ENCODE measurements around the gene CHRNA1.

DNA sequence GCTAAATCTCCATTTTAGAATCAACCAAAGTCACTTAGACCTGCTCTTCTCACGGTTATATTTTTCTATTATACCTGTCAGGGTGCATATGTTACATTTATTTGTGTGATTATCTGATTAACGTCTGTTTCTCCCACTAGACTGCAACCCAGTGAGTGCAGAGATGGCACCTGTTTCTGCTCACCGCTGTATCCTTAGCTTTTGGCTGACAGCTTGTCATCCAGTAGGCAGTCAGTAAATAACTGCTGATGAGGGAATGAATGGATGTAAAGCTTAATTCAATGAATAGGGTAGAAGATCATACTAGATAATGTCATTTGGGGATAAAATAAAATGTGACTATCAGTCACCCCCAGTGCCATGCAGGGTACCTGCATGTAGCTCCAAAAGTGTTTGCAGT, 6.9 kb upstream of the CHRNA1 start:
- TF ChIP-seq, protein P1, sequence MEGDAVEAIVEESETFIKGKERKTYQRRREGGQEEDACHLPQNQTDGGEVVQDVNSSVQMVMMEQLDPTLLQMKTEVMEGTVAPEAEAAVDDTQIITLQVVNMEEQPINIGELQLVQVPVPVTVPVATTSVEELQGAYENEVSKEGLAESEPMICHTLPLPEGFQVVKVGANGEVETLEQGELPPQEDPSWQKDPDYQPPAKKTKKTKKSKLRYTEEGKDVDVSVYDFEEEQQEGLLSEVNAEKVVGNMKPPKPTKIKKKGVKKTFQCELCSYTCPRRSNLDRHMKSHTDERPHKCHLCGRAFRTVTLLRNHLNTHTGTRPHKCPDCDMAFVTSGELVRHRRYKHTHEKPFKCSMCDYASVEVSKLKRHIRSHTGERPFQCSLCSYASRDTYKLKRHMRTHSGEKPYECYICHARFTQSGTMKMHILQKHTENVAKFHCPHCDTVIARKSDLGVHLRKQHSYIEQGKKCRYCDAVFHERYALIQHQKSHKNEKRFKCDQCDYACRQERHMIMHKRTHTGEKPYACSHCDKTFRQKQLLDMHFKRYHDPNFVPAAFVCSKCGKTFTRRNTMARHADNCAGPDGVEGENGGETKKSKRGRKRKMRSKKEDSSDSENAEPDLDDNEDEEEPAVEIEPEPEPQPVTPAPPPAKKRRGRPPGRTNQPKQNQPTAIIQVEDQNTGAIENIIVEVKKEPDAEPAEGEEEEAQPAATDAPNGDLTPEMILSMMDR (IDR thresholded peaks at IDR 0.05): no peak
- TF ChIP-seq POLR2A (IDR thresholded peaks at IDR 0.05): no peak

Measured in adrenal gland (tissue), 5 donors.